Neural crest cell (in vitro differentiated cells): Measurements from ENCODE around the gene EPHB4. TPM values are rescaled to one million over a fixed set of nuclear protein-coding genes. Genes with fewer than 3 reads are reported as not detected.

Source experiments
- DNase-seq: peaks from one replicate; pipeline ENCODE4 v3.0.0; 2021; ENCODE audit warnings: low read depth, mixed read lengths, low spot score
- H3K27ac Mint-ChIP-seq: one replicate; pipeline ENCODE4 v1.8.0; 2021; ENCODE audit warnings: mild to moderate bottlenecking, mixed read lengths; ENCODE audit not compliant: unreplicated experiment
- H3K27me3 Mint-ChIP-seq: 2 replicates; pipeline ENCODE4 v1.8.0; 2021; ENCODE audit warnings: low read depth, mild to moderate bottlenecking, mixed read lengths
- H3K36me3 Mint-ChIP-seq: 2 replicates; pipeline ENCODE4 v1.8.0; 2021; ENCODE audit warnings: low read depth, mild to moderate bottlenecking, mixed read lengths
- H3K4me1 Mint-ChIP-seq: 2 replicates; pipeline ENCODE4 v1.8.0; 2021; ENCODE audit warnings: mixed read lengths
- H3K4me3 Mint-ChIP-seq: one replicate; pipeline ENCODE4 v1.8.0; 2021; ENCODE audit warnings: mild to moderate bottlenecking, mixed read lengths
- H3K9me3 Mint-ChIP-seq: 2 replicates; pipeline ENCODE4 v1.8.0; 2021; ENCODE audit warnings: mixed read lengths
- total RNA-seq: library from RNA; stranded (reverse); gene quantifications from 2 replicates; pipeline ENCODE4 v1.2.1, GENCODE V29; 2021
- TF ChIP-seq, protein P1 (sequence below): fragments of 200-600 bp; sonication (generic); conservative IDR thresholded peaks from 2 replicates; pipeline ENCODE4 v1.5.0; 2021; ENCODE audit warnings: antibody characterized with exemption, mild to moderate bottlenecking

The EPHB4 gene
- total RNA-seq, 1 donor from 2014 or later, result 84.5 TPM

DNA sequence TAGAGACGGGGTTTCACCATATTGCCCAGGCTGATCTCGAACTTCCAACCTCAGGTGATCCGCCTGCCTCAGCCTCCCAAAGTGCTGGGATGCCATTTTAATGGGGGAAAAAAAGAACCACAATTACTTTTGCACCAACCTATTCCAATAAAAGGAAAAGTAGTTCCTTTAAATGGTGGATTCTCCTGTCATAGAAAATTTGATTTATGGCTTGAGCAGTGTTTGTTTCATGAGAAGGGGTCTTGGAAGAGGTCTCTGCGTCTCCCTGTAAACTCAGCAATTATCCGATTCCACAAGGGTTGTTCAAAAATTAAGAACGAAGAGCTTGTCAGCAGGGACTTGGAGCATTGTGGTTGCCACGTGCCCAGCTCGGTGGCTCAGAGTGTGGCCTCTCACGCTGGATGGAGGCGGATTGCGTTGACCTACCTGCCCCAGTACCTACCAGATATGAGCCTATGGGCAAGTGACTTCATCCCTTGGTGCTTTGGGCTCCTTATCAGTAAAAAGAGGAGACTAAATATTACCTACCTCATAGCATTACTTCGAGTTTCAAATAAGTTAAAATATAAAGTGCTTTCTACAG lies 37.0 kb upstream of the EPHB4 start:
- H3K36me3 Mint-ChIP-seq, result peaks cover 2% of the 10 kb centered on the region
- peak overlapping the region; percentile 67 for H3K27ac Mint-ChIP-seq
- TF ChIP-seq, protein P1, sequence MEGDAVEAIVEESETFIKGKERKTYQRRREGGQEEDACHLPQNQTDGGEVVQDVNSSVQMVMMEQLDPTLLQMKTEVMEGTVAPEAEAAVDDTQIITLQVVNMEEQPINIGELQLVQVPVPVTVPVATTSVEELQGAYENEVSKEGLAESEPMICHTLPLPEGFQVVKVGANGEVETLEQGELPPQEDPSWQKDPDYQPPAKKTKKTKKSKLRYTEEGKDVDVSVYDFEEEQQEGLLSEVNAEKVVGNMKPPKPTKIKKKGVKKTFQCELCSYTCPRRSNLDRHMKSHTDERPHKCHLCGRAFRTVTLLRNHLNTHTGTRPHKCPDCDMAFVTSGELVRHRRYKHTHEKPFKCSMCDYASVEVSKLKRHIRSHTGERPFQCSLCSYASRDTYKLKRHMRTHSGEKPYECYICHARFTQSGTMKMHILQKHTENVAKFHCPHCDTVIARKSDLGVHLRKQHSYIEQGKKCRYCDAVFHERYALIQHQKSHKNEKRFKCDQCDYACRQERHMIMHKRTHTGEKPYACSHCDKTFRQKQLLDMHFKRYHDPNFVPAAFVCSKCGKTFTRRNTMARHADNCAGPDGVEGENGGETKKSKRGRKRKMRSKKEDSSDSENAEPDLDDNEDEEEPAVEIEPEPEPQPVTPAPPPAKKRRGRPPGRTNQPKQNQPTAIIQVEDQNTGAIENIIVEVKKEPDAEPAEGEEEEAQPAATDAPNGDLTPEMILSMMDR, result no peak

DNA sequence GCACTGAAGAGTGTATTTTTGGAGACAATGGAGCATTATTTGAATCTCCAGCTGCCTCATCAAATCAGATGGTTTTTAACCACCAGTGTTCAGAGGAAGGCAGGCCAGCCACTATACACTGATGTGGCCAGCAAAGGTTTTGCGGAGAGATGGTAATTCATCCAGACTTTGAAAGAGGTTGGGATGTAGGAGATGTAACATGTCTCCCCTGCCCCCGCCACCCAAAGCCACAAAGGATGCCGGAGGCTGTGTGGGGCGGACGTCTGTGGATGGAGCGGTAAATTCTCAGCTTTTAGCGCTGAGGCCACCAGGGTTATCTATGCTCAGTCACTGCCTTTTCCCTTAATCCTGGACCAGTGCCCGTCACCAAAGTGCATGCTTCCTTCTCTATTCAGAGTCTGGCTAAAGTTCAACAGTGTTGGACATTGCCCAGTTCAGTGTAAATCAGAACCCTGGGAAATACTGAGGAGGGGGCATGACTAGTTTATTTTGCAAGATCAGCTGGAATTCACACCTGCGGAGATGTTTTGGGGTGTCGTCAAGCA lies 36.2 kb upstream of the EPHB4 start:
- Mint-ChIP-seq H3K4me3 (no peak overlapping the region), H3K4me1 (peaks cover 17% of the 10 kb centered on the region)

More for the DNA sequence above, 37.0 kb upstream of the EPHB4 start:
- Mint-ChIP-seq H3K4me1 (peaks cover 17% of the 10 kb centered on the region), H3K27me3 (no peaks in the 10 kb centered on the region), H3K9me3 (no peaks in the 10 kb centered on the region), H3K4me3 (no peak overlapping the region)
- no peak for DNase-seq

DNA sequence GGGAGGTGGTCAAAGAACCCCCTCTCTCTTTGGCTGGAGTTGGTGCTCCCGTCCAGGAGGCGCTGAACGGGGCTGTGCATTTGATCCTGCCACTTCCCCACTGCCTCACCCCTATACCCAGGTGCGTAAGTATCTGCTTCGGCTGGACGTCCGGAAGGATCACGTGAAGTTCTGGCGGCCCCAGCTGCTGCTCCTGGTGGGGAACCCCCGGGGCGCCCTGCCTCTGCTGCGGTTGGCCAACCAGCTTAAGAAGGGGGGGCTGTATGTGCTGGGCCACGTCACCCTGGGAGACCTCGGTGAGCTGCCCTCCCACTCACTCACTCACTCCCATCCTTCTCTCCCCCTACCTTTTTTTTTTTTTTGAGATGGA lies 34.3 kb upstream of the EPHB4 start:
- H3K4me1 Mint-ChIP-seq, result peaks cover 4% of the 10 kb centered on the region
- H3K9me3 Mint-ChIP-seq, result no peaks in the 10 kb centered on the region
- H3K27ac Mint-ChIP-seq, result no peak overlapping the region
- peaks cover 2% of the 10 kb centered on the region for H3K36me3 Mint-ChIP-seq
- H3K27me3 Mint-ChIP-seq, result no peaks in the 10 kb centered on the region
- H3K4me3 Mint-ChIP-seq, result no peak overlapping the region
- TF ChIP-seq, protein P1, result no peak
- DNase-seq, result no peak

More for the DNA sequence above, 36.2 kb upstream of the EPHB4 start:
- H3K9me3 Mint-ChIP-seq, result no peaks in the 10 kb centered on the region
- peaks cover 2% of the 10 kb centered on the region for H3K36me3 Mint-ChIP-seq
- no peak overlapping the region for H3K27ac Mint-ChIP-seq
- TF ChIP-seq, protein P1, result no peak
- no peaks in the 10 kb centered on the region for H3K27me3 Mint-ChIP-seq
- no peak for DNase-seq

DNA sequence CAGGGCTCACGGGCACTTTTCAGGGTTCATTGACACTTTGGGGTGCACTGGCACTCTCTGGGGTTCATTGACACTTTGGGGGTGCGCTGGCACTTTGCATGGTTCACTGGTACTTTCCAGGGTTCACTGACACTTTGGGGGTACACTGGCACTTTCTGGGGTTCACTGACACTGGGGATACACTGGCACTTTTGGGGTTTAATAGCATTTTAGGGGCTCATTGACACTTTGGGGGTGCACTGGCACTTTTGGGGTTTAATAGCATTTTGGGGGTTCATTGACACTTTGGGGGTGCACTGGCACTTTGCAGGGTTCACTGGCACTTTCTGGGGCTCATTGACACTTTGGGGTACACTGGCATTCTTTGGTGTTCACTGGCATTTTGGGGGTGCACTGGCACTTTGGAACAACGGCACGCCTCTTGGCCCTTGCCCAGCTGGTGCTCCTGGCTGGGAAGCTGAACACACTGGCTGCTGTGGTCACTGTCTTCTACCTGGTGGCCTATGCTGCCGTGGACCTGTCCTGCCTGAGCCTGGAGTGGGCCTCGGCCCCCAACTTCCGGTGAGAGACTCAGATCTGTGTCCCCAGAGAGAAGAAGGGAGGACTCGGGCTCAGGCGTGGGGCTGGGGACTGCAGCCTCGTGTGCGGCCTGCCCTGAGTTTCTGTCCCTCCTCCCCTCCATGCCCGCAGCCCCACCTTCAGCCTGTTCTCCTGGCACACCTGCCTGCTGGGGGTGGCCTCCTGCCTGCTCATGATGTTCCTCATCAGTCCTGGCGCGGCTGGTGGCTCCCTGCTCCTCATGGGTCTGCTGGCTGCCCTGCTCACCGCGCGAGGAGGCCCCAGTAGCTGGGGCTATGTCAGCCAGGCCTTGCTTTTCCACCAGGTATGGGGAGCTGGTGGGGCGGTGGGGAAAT lies 33.6 kb upstream of the EPHB4 start:
- no peak for DNase-seq
- no peak overlapping the region for H3K4me3 Mint-ChIP-seq

DNA sequence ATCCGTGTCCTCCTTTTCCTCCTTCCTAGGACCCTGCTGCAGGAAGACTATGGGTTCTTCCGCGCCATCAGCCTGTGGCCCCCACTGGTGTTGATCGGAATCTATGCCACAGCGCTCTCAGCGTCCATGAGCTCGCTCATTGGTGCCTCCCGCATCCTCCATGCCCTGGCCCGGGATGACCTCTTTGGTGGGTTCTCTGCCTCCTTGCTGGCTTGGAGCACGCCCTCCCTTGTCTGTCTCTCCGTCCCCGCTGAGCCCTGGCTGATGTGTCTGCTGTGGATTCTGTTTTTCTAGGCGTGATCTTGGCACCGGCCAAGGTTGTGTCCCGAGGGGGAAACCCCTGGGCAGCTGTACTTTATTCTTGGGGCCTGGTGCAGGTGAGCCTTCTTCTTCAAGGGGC lies 32.5 kb upstream of the EPHB4 start:
- Mint-ChIP-seq H3K27me3 (no peaks in the 10 kb centered on the region), H3K27ac (no peak overlapping the region), H3K36me3 (peaks cover 2% of the 10 kb centered on the region), H3K4me1 (no peaks in the 10 kb centered on the region), H3K4me3 (no peak overlapping the region), H3K9me3 (no peaks in the 10 kb centered on the region)
- no peak for DNase-seq
- TF ChIP-seq, protein P1, result no peak

More for the DNA sequence above, 33.6 kb upstream of the EPHB4 start:
- H3K27me3 Mint-ChIP-seq, result no peaks in the 10 kb centered on the region
- no peaks in the 10 kb centered on the region for H3K9me3 Mint-ChIP-seq
- H3K27ac Mint-ChIP-seq, result no peak overlapping the region
- TF ChIP-seq, protein P1, result no peak
- H3K4me1 Mint-ChIP-seq, result peaks cover 4% of the 10 kb centered on the region
- peaks cover 2% of the 10 kb centered on the region for H3K36me3 Mint-ChIP-seq
